Fibroblast of the aortic adventitia (primary cell): ENCODE results near the gene VWA3A. TPM values are rescaled to one million over a fixed set of nuclear protein-coding genes. Genes with fewer than 3 reads are reported as not detected.

Experiments
- DNase-seq: peaks from one replicate; pipeline ENCODE4 v3.0.0-alpha.2; 2010; ENCODE audit warnings: low read depth
- H3K4me3 ChIP-seq: 2 replicates; pipeline ENCODE4 v1.5.1; 2011; ENCODE audit warnings: low read depth, mild to moderate bottlenecking, control low read depth, low read length, moderate library complexity
- total RNA-seq: library from RNA; depleted of rRNA; stranded (reverse); fragments of >200 nt; gene quantifications from 2 replicates; pipeline ENCODE4 v1.2.3, GENCODE V29; 2012; ENCODE audit warnings: low replicate concordance
- TF ChIP-seq, protein P1 (sequence below): IDR thresholded peaks from 2 replicates; pipeline ENCODE4 v1.5.1; 2011; ENCODE audit warnings: mild to moderate bottlenecking, low read length, control low read depth, inconsistent platforms; ENCODE audit not compliant: insufficient read depth

VWA3A gene
- total RNA-seq, 1 donor: 0.18 TPM

GRCh38 chr16:22198547-22199293 is 106.4 kb downstream of the VWA3A start:
- peak; percentile 46 for DNase-seq
- TF ChIP-seq, protein P1, sequence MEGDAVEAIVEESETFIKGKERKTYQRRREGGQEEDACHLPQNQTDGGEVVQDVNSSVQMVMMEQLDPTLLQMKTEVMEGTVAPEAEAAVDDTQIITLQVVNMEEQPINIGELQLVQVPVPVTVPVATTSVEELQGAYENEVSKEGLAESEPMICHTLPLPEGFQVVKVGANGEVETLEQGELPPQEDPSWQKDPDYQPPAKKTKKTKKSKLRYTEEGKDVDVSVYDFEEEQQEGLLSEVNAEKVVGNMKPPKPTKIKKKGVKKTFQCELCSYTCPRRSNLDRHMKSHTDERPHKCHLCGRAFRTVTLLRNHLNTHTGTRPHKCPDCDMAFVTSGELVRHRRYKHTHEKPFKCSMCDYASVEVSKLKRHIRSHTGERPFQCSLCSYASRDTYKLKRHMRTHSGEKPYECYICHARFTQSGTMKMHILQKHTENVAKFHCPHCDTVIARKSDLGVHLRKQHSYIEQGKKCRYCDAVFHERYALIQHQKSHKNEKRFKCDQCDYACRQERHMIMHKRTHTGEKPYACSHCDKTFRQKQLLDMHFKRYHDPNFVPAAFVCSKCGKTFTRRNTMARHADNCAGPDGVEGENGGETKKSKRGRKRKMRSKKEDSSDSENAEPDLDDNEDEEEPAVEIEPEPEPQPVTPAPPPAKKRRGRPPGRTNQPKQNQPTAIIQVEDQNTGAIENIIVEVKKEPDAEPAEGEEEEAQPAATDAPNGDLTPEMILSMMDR: peak; percentile 23
- no peak overlapping the region for H3K4me3 ChIP-seq

GRCh38 chr16:22202261-22202637 is 109.9 kb downstream of the VWA3A start:
- TF ChIP-seq, protein P1: no peak
- no peak for DNase-seq
- H3K4me3 ChIP-seq: no peak overlapping the region

DNA sequence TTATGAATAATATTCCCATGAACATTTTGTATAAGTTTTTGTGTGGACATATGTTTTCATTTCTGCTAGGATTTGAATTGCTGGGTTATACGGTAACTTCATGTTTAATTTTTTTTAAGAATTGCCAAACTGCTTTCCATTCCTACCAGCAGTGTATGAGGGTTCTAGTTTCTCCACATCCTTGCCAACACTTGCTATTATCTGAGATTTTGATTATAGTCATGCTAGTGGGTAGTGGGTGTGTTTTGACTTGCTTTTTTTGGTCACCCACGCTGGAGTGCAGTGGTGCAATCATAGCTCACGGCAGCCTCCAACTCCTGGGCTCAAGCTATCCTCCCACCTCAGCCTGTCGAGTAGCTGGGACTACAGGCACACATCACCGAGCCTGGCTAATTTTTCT is 110.8 kb downstream of the VWA3A start:
- DNase-seq: no peak
- no peak overlapping the region for H3K4me3 ChIP-seq
- TF ChIP-seq, protein P1: no peak

DNA sequence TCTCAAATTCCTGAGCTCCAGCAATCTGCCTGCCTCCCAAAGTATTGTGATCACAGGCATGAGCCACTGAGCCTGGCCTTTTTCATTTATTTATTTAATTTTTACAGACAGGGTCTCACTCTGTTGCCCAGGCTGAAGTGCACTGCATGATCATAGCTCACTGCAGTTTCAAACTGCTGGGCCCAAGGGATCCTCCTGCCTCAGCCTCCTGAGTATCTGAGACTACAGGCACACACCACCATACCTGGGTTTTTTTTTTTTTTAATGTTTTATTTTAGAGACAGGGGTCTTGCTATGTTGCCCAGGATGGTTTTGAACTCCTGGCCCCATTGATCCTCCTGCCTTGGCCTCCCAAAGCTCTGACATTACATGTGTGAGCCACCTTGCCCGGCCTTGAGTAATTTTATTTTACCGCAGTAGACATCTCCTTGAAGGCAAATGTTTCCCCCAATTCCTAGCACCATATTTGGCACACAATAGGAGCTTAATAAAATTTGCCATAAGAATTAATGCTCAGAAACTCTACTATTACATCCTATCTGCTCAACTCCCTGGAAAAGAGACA is 111.8 kb downstream of the VWA3A start:
- no peak overlapping the region for H3K4me3 ChIP-seq
- TF ChIP-seq, protein P1: no peak
- no peak for DNase-seq

DNA sequence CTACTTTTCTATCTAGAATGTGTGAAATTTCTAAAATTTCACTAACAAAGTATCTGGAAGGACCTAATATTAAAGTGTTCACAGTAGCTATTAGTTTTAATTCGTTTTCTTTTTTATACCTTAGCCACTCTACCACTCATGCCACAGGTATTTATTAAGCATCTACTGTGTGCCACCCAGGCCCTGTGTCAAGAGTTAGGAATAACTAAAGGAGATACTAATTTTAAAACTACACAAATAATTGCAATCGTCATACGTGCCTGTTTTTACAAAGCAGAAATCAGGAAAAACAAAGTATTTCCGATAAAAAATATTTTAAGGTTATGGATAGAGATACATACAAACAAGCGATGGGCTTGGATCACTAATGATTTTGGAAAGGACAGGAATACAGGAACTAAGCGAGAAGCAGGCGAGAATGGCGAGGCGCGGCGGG is 113.3 kb downstream of the VWA3A start:
- TF ChIP-seq, protein P1: no peak
- peak overlapping the region; percentile 90 for H3K4me3 ChIP-seq
- no peak for DNase-seq

DNA sequence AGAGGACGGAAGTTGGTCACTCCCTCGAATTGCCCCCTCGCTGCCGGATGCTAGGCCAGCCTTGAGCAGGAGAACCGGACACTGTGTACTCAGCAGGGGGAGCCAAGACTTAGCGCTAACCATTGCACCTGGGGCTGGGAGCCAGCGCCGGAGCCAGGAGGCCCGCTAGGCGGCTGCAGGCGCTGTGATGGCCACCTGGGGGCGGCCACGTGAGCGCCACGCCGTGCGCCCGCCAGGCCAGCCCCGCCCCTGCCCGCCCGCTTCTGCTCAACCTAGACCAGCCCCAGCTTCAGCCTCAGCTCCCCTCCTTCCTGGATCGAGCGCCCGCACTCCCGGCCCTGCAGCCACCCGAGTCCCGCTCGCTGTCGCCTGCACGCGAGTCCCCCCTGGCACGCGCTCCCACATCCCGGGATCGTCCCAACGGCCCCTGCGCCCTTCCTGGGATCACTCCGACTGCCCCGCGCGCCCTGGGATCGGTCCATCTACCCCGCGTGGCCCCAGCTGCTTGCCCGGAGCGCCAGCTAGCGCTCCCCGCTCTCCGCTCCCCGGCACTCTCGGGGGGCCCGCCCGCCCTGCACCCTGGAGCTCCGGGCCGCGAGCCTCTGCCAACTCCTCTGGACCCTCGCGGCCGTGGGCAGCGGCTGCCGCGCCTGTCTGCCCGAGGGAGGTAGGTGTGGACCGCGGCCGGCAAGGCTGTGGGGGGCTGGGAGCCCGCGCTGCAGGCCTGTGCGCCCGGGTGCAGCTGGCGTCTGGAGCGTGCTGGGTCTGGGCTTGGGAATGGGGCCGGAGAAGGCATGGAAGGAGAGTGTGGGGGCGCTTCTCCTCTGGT is 113.9 kb downstream of the VWA3A start, which contains the start of gene EEF2K:
Gene EEF2K, plus strand, starts transcription at position 266 of the 829 bp plus-strand sequence. CDS start 19,452 bp downstream, outside the sequence.
- peak; percentile 95 for DNase-seq
- TF ChIP-seq, protein P1: peak; percentile 63
- peak within 1 kb of the TSS; percentile 90 for H3K4me3 ChIP-seq

Other genes starting within 250 kb of the VWA3A start
- gene NPIPB4, start 234.8 kb upstream of the VWA3A start, total RNA-seq: 24.8 and 54.0 TPM in 2 replicates
- 115 and 130 TPM in 2 replicates for gene UQCRC2, start 139.2 kb upstream of the VWA3A start, total RNA-seq
- not detected in 2 replicates for gene PDZD9, start 91.4 kb upstream of the VWA3A start, total RNA-seq
- gene MOSMO, start 84.4 kb upstream of the VWA3A start, total RNA-seq: 5.0 and 26.5 TPM in 2 replicates
- gene SDR42E2, start 70.0 kb downstream of the VWA3A start, total RNA-seq: not detected in 2 replicates
- gene EEF2K, start 113.7 kb downstream of the VWA3A start, total RNA-seq: 34.4 and 57.3 TPM in 2 replicates
- gene POLR3E, start 204.9 kb downstream of the VWA3A start, total RNA-seq: 8.6 and 29.5 TPM in 2 replicates